Measurements from ENCODE around the gene DLGAP4. TPM values are rescaled to one million over a fixed set of nuclear protein-coding genes. Genes with fewer than 3 reads are reported as not detected.

Gene DLGAP4
- total and polyA plus RNA-seq, 2 of the 13 experiments (the other 11 are each of a cell fraction or from before 2014, with no cell fraction given): 15.2 to 26.7 TPM

DNA sequence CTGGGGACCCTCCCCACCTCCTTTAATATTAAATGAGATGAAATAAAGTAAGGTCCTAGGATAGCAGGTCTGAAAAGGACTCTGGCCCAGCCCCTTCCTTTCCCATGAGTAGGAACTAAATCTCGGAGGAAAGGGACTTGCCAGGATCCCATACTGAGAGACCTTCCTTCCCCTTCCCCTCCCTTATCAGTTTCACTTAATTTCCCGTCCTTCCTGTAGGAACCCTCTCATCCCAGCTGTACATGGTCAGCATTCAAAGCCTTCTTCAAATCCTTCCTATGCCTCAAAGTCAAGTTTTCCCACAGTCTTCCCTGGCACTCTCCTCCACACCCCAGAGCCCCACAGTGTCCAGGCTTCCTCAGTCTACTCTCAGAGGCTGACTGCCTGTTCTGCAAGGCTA is 163.8 kb downstream of the DLGAP4 start (continued):
- TF ChIP-seq ZNF556 (CRISPR knock-in tag; IDR thresholded peaks at IDR 0.05; ENCODE audit: borderline replicate concordance): no peak

- Histone ChIP-seq H4K20me1 (ENCODE audit: insufficient read depth, low read length) (peaks cover 16% of the 10 kb centered on the region), H3K4me2 (ENCODE audit: low read depth, low read length) (peak overlapping the region; percentile 33; the same call in 1 of the 2 replicates)
- ATAC-seq: no peak
- TF ChIP-seq PPARG (CRISPR knock-in tag; conservative IDR thresholded peaks at IDR 0.05) (0 out of 2 replicates have a peak, but pooled peaks have one; percentile 27), KLF13 (CRISPR knock-in tag; IDR thresholded peaks at IDR 0.05) (no peak), NR2F1 (CRISPR knock-in tag; IDR thresholded peaks at IDR 0.05) (peak in 1 of 2 experiments; percentile 44; a peak in 1 of 4 replicates), ZNF460 (CRISPR knock-in tag; IDR thresholded peaks at IDR 0.05; ENCODE audit: borderline replicate concordance) (peak; percentile 85), NR2F2 (IDR thresholded peaks at IDR 0.05; ENCODE audit: borderline replicate concordance, low read depth) (0 out of 2 replicates have a peak, but pooled peaks have one; percentile 22), ZNF121 (CRISPR knock-in tag; IDR thresholded peaks at IDR 0.05) (no peak), ZNF362 (CRISPR knock-in tag; IDR thresholded peaks at IDR 0.05; ENCODE audit: borderline replicate concordance) (peak; percentile 75), SMARCC2 (IDR thresholded peaks at IDR 0.05) (no peak), NR2F6 (IDR thresholded peaks at IDR 0.05) (peak; percentile 61), NR2F6 (CRISPR knock-in tag; IDR thresholded peaks at IDR 0.05) (no peak; the same call in 1 of the 2 replicates), EED (CRISPR knock-in tag; IDR thresholded peaks at IDR 0.05) (no peak), KDM6A (CRISPR knock-in tag; IDR thresholded peaks at IDR 0.05; ENCODE audit: low read depth) (0 out of 2 replicates have a peak, but pooled peaks have one; percentile 23), ATF7-NPFF (CRISPR knock-in tag; IDR thresholded peaks at IDR 0.05; ENCODE audit: low read depth) (0 out of 2 replicates have a peak, but pooled peaks have one; percentile 33), KDM5B (CRISPR knock-in tag; IDR thresholded peaks at IDR 0.05; ENCODE audit: borderline replicate concordance) (no peak), ZNF326 (CRISPR knock-in tag; IDR thresholded peaks at IDR 0.05; ENCODE audit: borderline replicate concordance) (no peak), HOXA7 (CRISPR knock-in tag; IDR thresholded peaks at IDR 0.05) (no peak), SP2 (CRISPR knock-in tag; IDR thresholded peaks at IDR 0.05) (no peak), HMGXB4 (CRISPR knock-in tag; IDR thresholded peaks at IDR 0.05; ENCODE audit: borderline replicate concordance in 1 of 2, low read depth in 1 of 2) (no peak), HNF4A (CRISPR knock-in tag; IDR thresholded peaks at IDR 0.05) (peak; percentile 20; the same call in 1 of the 2 replicates), ZNF232 (CRISPR knock-in tag; IDR thresholded peaks at IDR 0.05; ENCODE audit: borderline replicate concordance) (0 out of 2 replicates have a peak, but pooled peaks have one; percentile 9)
These were observed 165.9 kb downstream of the DLGAP4 start for GRCh38 chr20:36471885-36472636.

More at GRCh38 chr20:36471885-36472636, 165.9 kb downstream of the DLGAP4 start:
- Histone ChIP-seq H3K9me3 (ENCODE audit: low read length) (no peaks in the 10 kb centered on the region), H2AFZ (ENCODE audit: low read length) (no peak overlapping the region), H3K9ac (ENCODE audit: insufficient read depth, low read depth, low read length) (peak overlapping the region; percentile 13), H3K4me3 (replicated peaks in 1 of 3; ENCODE audit: insufficient read depth in 1 of 3, low read depth in 2 of 3, low read length in 3 of 3) (no peak overlapping the region), H3K79me2 (ENCODE audit: insufficient read depth, low read length) (peaks cover 55% of the 10 kb centered on the region), H3K27ac (ENCODE audit: extremely low read length, insufficient read depth, low read length) (peak overlapping the region; percentile 24), H3K36me3 (replicated peaks in 1 of 2; ENCODE audit: control insufficient read depth in 1 of 2, insufficient read depth in 2 of 2, low read length in 2 of 2) (peaks cover 0 to 2% of the 10 kb centered on the region in 2 experiments; a peak in 2 of 5 replicates), H3K27me3 (ENCODE audit: control insufficient read depth in 1 of 2, insufficient read depth in 2 of 2, low read length in 2 of 2) (no peaks in the 10 kb centered on the region), H3K4me1 (ENCODE audit: insufficient read depth, low read length) (peaks cover 79% of the 10 kb centered on the region)
- FAIRE-seq (no peak), DNase-seq (ENCODE audit: low spot score) (no peak)
- 93% methylated on average over 9 of the region's 9 CpGs for WGBS (ENCODE audit: low lambda C conversion rate)
- intact Hi-C loops (cut with micrococcal nuclease; ENCODE audit: unreplicated experiment): no loop called here
- BruUV-seq (replicated peaks): no TSS peak
- ChIA-PET CTCF (ENCODE audit: low intra/inter-chr PET ratio, low total read pairs) (no interaction called here), POLR2A (interaction anchor here (1.1 to 3.1 kb wide), 4 partner anchors 9 to 34 kb away, joined by 3 to 13 read pairs (median 3); no protein-coding TSS in a partner anchor)
- in situ Hi-C loops (cut with HindIII; ENCODE audit: extremely low pct_ligation_motif_present, low pct_unique_long_range_greater_than_20kb): no loop called here

Measured in HepG2 (cell line).